Ishikawa (cell line): ENCODE measurements around the gene CFAP20DC.

ENCODE experiments used
- CEBPB ChIP-seq: IDR thresholded peaks from 2 replicates; pipeline ENCODE4 v1.6.1; 2012
- FOXM1 ChIP-seq: IDR thresholded peaks from 2 replicates; pipeline ENCODE4 v1.6.1; 2012; ENCODE audit warnings: low read depth, borderline replicate concordance

GRCh38 chr3:58993547-58993946, 56.3 kb downstream of the CFAP20DC start:
- TF ChIP-seq CEBPB (no peak), FOXM1 (no peak)
